Fibroblast of skin of left quadriceps (primary cell): ENCODE results near the gene GTF2F2.
"Not testable (repeated sequence)": the region's sequence is repeated elsewhere in the genome, so short reads cannot be mapped to it uniquely, and the experiment has no call there.

Source experiments
- DNase-seq, 2 experiments: peaks; one replicate each; pipeline ENCODE4 v3.0.0-alpha.2; 2013; ENCODE audit warnings: low read depth in 2 of 2

GTF2F2 gene

DNA sequence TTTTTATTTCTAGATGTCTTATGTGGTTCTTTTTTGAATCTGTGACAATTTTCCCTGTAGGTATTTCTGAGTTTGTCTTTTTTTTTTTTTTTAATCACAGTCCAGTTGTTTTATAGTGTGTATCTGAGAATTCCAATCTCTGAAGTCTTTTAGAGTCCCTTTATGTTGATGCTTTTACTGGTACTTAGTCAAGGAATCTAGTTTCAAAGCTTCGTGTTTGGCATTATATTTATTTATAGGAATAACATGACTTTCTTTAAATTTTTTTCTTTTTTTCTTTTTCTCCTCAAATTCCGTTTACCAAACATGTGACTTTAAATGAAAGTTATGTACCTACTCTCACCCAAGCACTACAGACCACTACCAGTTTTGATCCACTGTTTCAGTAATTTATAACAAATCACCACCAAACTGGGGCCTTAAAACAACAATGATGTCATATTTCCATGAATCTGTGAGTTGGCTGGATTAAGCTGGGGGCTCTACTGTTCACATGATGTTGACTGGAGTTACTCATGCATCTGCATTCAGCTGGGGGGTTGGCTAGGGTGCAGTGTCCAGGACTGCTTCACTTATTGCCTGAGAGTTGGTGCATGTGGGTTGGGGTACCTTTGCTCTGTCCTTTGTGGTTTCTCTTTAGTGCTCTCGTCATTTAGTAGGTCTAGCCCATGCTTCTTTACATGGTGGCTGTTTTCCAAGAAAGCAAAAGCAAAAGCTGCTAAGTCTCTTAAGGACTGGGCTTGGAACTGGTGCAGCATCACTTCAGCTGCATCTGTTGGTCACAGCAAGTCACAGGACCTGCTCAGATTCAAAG is 58.2 kb downstream of the GTF2F2 start:
- DNase-seq: peak in 1 of 2 experiments; percentile 36

DNA sequence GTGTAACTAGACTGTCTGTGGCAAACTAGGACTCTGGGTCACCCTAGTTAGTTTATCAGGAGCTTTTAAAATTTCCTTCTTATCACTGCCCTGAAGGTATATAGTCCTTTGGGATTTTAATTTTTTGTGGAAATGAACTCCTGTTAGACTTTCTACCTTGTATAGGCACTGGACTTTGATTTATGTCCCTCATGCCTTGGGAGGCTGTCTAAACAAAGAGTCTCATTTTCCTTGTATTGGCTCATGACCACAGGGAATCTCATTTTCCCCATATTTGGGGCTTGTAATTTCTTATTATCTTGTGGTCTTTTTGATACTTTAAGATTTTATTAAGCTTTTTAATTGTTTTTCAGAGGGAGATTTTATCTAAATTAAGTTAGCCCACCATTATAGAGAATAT is 59.1 kb downstream of the GTF2F2 start:
- DNase-seq: peak in 1 of 2 experiments; percentile 30

DNA sequence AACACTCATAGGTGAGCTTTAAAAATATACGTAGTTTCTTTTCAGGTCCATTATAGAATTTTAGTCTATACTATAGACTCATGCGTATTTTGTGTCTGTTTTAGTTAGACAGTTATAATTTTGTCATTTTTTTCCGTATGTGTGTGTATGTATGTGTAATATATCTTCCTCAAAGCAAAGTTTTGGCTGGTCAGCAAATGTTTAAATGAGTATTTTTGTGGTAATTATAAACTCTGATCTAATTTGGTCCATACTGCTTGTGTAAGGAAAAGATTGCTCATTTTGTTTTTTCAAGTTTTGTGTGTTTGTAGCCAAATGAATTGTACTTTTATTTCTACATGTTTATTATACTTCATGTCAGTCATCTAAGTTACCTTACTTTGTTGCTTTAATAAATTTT is 60.0 kb downstream of the GTF2F2 start:
- no peak for DNase-seq

DNA sequence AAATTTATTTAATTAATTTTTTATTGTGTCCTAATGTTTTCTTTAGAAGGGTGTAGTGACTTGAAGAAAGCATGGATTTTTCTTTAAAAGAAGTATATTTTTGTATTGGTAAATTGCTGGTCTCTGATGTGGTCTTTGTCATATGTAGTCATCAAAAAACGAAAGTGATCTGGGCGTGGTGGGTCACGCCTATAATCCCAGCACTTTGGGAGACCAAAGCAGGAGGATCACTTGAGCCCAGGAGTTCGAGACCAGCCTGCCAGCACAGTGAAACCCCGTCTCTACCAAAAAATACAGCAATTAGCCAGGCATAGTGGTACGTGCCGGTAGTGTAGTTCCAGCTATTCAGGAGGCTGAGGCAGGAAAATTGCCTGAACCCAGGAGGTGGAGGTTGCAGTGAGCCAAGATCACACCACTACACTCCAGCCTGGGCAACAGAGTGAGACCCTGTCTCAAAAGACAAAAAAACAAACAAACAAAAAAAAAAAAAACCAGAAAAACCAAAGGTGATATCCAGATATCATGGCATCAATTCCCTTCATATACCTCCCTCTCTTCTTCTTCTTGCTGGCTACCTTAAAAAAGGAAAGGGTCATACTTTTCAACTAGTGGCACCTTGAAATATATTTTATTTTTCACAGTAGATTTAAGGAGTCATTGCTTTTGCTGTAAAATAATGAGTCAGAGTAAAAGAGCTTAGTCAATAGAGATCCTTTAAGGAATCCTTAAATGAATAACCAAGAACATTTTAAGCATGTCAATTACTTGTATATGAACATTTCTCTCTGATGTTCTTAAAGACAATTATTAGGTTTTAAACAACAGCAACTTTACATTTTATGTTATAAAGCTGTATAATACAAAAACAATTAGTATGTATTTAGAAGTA is 60.6 kb downstream of the GTF2F2 start:
- no peak for DNase-seq

DNA sequence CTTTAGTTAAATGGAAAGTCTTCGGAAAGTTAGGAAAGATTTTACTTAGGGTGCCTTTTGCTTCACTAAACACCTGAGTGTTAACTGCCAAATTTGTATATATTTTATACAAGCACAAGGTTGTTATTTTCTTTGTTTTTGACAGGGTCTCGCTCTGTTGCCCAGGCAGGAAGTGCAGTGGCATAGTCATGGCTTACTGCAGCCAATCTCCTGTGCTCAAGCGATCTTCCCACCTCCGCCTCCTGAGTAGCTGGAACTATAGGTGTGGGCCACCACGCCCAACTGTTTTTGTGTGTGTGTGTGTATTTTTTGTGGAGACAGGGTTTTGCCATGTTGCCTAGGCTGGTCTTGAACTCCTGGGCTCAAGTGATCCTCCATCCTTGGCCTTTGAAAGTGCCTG is 64.4 kb downstream of the GTF2F2 start:
- DNase-seq: no peak

DNA sequence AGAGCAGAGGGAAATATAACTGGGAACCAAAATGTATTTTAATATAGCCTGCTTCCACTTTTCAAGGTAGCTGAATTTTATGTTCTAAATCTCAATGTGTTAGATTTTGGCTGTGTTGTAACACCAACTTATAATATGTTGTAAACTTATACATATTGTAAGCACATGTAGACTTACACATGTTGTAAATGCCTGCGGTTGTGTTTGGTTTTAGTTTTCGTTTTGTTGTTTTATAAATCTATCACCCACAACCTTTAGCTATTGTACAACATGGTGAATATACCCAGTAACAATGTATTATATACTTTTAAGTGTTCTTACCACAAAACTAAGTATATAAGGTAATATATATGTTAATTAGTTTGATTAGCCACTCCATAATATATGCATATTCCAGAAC is 65.0 kb downstream of the GTF2F2 start:
- DNase-seq: peak in 1 of 2 experiments; percentile 43

DNA sequence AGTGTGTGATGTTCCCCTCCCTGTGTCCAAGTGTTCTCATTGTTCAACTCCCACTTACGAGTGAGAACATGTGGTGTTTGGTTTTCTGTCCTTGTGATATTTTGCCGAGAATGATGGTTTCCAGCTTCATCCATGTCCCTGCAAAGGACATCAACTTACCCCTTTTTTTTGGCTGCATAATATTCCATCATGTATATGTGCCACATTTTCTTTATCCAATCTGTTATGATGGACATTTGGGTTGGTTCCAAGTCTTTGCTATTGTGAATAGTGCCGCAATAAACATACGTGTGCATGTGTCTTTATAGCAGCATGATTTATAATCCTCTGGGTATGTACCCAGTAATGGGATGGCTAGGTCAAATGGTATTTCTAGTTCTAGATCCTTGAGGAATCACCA is 68.8 kb downstream of the GTF2F2 start:
- not testable (repeated sequence) for DNase-seq

DNA sequence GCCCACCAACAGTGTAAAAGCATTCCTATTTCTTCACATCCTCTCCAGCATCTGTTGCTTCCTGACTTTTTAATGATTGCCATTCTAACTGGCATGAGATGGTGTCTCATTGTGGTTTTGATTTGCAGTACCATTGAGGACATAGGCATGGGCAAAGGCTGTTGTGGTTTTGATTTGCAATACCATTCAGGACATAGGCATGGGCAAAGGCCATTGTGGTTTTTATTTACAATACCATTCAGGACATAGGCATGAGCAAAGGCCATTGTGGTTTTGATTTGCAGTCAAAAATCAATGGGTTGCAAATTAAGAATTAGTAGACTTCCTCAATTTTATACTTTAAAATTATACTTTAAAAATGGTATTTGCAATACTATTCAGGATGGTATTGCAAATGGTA is 69.2 kb downstream of the GTF2F2 start:
- not testable (repeated sequence) for DNase-seq

DNA sequence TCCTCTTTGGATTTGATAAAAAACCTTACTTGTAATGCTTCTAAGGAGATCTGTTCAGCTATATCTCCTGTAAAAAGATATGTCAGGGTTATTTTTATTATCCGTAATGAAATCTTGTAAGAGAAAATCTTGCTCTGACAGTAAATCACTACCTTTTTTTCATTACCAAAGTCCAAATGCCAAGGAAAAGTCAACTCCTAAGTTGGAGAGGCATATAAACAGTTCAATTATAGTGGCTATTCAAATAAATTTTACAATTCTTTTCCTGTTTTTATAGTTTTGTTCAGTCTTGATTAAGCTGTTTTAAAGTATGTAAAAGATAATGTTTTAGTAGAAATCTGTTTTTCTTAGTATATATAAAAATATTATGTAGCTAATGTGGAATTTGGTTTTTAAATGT is 71.6 kb downstream of the GTF2F2 start:
- DNase-seq: no peak

DNA sequence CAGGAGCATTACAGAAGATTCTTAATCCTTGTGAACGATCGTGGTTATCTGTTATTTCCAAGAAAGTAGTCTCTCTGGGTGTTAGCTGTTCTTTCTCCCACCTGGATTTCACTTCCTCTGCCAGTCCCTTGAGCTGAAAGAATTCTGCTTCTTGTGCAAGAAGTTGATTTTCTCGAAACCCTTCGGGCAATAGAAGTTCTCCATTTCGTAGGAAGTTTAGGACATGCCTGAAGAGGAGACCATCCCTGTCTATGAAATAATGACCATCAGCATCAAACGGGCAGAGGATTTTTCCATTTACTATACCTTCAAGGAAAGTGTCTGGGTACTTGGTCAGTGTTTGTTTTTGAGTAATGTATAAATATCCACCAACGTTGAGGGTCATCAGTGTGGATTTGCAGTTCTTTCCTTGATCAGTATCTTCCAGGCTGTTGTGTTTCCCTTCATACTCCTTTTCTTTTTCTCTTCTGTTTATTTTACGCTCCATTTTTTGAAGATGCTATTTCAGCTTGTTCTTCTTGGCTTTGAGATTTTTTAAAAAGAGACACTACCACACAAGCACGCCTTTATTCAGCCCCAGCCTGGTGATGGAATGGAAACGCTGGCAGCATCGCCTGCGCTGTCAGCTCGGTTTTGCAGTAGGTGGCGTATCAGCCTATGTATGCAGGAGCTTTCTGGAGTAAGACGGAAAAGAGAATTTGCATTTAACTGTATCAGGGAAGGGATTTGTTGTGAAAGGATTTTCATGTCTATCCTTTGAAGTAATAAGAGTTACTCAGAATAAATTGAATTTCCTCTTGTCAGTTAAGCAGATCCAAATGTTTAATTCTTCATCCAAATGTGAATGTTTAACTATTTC is 74.0 kb downstream of the GTF2F2 start:
- no peak for DNase-seq

DNA sequence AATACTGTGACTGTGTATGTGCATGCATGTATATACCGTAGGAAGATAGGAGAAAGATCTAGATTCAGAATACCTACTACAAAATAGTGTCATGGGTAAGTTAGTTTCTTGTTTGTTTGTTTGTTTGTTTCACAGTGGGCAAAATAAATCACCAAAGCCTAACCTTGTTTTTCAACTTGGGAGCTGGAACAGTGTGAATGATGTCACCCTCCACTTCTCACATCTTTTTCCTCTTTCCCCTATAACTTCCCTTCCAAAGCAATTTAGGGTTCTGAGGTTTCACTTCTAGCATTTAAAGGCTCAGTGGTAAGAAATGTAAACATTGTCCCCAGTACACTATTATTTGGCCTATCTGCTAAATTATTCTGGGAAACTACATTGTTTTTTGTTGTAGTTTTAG is 75.1 kb downstream of the GTF2F2 start:
- DNase-seq: no peak

DNA sequence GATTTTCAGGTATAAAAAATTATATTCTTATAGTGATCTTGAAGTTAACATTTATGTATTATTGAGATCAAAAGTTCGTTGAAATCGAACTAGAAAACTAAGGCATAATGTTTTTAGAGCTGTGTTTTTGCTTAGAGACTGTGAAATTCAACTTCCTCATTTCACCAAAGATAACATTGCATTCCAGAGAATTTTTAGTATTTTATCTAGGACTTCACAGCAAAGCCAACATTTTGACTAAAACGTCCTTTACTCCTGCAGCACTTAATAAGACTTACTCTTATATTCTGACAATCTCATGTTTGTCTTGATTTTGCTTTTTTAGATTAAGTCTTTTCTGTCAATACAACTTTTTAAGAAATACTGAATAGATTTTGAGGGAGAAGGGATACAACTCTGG is 75.8 kb downstream of the GTF2F2 start:
- no peak for DNase-seq

DNA sequence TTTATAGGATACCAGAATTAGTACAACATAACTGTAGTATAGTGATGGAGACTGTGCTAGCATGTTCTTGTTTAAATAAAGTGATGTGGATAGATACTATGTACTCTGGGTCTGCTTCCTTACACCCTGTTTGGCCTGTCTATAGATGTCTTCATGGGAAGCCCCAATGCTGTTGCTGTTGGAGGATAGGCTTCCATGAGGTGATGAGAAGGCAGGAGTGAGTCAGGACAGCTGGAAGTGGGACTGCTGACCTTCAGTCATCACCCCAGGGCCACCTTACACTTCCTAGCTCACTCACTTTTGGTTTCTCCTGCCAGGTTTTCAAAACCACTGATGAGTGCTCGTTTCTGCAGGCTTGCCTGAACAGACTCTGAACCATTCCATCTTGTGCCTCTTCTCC is 76.3 kb downstream of the GTF2F2 start:
- DNase-seq: no peak

DNA sequence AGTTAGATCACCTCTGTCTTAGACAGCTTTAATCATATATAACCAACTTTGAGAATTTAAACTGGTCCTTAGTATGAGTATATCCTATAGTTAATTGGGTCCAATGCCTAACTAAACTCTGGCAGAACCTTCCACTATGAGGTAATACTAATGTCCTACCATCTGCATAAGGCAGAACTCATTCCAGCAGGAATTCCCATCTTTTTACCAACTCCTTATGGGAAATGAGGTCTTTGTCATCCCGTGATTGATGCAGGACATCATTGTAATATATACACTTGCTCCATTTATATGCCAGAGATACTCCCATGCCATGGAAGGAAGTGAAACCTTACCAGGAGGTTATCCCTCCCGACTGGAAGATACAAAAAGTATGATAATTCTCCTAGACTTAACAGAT is 77.7 kb downstream of the GTF2F2 start:
- DNase-seq: no peak

DNA sequence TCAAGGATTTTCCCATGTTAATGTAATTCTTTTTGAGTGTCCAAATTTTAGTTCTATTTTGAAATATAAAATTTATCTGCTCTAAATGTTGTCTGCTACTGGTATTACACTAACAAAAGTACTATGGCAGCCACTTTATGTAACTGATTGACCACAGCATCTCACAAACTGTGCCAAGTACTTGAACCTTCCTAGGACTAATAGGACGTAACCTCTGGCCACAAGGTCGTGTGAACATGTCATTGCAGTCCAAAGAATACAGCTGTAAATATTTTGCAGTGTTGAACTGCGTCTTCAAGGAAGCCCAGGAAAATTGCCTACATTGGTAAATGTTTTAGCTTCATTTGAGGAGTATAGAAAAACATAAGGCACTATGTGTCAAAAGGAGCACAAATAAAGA is 78.6 kb downstream of the GTF2F2 start:
- DNase-seq: no peak

DNA sequence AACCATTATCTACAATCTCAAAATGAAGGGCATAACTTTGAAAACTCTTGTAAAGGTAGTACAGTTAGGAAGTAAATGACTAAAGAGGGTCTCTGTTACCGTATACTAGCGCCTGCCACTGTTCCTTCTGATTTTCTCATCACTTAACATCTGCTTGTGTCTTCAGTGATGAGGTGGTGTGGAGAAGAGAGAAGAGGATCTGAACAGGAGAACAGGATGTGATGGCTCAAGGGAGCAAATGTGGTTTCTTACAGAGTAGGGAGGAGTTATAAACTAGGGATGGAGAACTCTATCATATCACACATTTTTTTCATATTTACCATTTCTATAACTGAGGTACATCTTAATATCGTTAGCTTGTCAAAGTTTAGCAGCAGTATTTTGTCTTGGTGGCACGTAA is 79.4 kb downstream of the GTF2F2 start:
- no peak for DNase-seq

DNA sequence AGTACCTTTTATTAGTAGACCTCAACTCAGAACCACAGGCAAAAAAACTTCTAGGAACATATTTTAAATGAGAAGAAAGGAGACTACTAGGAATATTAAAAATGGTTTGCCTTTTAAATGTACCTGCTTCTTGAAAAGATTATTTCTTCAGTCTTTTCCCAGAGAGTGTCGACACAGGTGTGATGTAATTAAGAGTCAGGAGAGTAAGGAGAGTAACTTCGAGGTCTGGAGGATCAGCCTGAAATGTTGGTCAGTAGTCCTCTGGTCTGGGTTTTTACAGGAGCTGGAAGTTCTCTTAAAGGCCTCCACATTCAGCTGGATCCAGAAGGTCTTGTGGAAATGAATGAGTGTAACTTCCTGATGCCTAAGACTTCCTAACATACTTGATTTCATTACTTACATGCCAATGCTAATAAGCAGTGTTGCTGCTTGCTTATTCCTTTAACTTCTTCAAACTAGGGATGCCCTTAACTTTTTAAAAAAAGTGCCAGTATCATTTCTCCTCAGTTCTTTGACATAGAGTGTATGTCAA is 80.5 kb downstream of the GTF2F2 start, which contains the start of gene KCTD4:
Gene KCTD4 (minus strand): TSS at position 345 of the 532 bp plus-strand sequence. CDS start 6,478 bp downstream, outside the sequence.
- no peak for DNase-seq

DNA sequence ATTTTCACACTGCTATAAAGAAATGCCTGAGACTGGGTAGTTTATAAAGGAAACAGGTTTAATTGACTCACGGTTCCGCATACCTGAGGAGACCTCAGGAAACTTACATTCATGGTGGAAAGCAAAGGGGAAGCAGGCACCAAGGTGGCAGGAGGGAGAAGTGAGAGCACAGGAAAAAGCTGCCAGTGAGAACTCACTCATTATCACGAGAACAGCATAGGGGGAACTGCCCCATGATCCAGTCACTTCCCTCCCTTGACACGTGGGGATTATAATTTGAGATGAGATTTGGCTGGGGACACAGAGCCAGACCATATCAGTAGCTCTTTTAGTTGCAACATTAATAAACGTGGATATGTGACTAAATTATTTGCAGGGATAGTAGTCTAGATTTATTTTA is 84.8 kb downstream of the GTF2F2 start:
- DNase-seq: no peak

DNA sequence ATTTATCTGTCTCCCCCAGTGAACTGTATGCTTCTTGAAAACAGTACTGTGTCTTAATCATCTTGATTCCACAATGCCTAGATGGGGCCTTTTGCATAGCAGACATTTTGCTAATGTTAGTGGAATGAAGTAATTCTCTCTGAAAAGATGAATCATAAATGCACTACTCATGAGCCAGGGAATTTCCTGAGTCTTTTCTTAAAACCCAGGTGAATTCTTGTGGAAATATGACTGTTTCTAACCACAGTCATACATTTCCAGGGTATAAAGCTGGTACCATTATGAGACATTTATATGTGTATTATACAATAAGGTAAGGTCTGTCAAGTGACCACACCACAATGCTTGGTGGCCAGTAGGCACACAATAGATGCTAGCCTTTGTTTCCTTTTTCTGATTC is 86.0 kb downstream of the GTF2F2 start:
- peak; percentile 86 to 89 for DNase-seq

DNA sequence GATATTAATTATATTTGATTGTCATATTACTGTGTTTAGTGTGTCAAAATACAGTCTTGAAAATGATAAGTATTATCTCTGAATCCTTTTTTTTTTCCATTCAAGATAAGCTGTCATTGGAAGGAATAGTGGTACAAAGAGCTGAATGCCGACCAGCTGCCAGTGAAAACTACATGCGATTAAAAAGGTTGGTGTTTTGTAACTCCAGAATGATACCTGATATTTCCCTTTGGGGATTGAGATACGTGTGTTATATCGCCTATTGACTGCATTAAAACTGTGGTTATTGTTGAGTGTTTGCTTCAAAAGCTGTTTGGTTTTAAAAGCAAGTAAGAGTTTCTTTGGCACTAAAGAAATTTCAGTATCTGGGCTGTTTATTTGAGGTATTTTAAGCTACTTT is 87.0 kb downstream of the GTF2F2 start:
- DNase-seq: no peak

DNA sequence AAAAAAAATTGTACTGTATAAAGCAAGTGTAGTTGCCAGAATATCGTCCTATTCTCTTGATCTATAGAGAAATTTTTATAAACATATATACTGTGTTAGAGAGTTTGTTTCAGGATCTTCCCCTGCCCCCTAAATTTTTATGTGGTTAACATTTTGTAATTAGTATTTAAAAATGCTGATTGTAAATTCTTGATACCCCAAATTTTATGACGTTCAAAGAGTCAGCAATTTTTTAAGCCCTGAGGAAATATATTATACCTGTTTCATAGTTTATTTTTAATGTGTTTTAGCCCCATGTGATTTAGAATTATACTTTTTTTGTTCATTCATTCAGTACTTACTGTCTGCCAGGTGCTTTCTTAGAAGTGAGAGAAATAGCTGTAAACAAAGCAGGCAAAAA is 87.8 kb downstream of the GTF2F2 start:
- DNase-seq: no peak

DNA sequence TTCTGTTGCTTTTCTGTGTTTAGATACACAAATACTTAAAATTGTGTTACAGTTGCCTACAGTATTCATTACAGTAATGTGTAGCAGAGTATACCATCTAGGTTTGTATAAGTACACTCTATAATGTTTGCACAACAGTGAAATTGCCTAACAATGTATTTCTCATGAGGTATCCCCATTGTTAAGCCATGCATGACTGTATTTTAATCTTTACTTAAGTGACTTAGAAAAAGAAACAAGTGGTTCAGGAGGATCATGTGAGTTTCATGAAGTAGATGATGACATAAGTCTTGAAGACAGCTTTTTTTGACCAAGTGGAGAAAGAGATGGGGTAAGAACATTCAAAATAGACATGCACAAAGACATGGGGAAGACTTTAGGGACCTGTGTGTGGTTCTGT is 88.9 kb downstream of the GTF2F2 start:
- DNase-seq: no peak
